Measurements from ENCODE around the gene NRXN3. TPM values are rescaled to one million over a fixed set of nuclear protein-coding genes. Genes with fewer than 3 reads are reported as not detected.

The NRXN3 gene
- total RNA-seq, 1 experiment from 2014 or later = not detected

GRCh38 chr14:78605897-78606500 is 435.8 kb downstream of the NRXN3 start:
- no peak overlapping the region for H3K27ac ChIP-seq
- ChIA-PET CTCF (no interaction called here), POLR2A (ENCODE audit: unreplicated experiment) (no interaction called here)
- H3K79me2 ChIP-seq (ENCODE audit: low read depth) = no peaks in the 10 kb centered on the region
- TF ChIP-seq, protein P1, sequence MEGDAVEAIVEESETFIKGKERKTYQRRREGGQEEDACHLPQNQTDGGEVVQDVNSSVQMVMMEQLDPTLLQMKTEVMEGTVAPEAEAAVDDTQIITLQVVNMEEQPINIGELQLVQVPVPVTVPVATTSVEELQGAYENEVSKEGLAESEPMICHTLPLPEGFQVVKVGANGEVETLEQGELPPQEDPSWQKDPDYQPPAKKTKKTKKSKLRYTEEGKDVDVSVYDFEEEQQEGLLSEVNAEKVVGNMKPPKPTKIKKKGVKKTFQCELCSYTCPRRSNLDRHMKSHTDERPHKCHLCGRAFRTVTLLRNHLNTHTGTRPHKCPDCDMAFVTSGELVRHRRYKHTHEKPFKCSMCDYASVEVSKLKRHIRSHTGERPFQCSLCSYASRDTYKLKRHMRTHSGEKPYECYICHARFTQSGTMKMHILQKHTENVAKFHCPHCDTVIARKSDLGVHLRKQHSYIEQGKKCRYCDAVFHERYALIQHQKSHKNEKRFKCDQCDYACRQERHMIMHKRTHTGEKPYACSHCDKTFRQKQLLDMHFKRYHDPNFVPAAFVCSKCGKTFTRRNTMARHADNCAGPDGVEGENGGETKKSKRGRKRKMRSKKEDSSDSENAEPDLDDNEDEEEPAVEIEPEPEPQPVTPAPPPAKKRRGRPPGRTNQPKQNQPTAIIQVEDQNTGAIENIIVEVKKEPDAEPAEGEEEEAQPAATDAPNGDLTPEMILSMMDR (conservative IDR thresholded peaks at IDR 0.05) = no peak
- no peak for TF ChIP-seq EZH2 (IDR thresholded peaks at IDR 0.05; ENCODE audit: low read depth)
- no peaks in the 10 kb centered on the region for H3K9me3 ChIP-seq (ENCODE audit: insufficient read depth, low read depth)
- no peaks in the 10 kb centered on the region for H3K27me3 ChIP-seq (ENCODE audit: insufficient read depth, low read depth)
- BruUV-seq (replicated peaks) = no TSS peak
- no peaks in the 10 kb centered on the region for H3K36me3 ChIP-seq (ENCODE audit: low read depth)
- H3K4me3 ChIP-seq = no peak overlapping the region
- H3F3A ChIP-seq (ENCODE audit: insufficient read depth, low read depth) = no peaks in the 10 kb centered on the region
- H3K4me1 ChIP-seq (replicated peaks; ENCODE audit: insufficient read depth) = no peaks in the 10 kb centered on the region
- H3K9me2 ChIP-seq (ENCODE audit: insufficient read depth) = no peaks in the 10 kb centered on the region
- no peak overlapping the region for H2AFZ ChIP-seq
- no peak overlapping the region for H3K4me2 ChIP-seq
- intact Hi-C loops (cut with micrococcal nuclease; ENCODE audit: unreplicated experiment) = no loop called here
- no peak for DNase-seq
- H4K20me1 ChIP-seq (ENCODE audit: insufficient read depth) = no peaks in the 10 kb centered on the region

GRCh38 chr14:78608998-78609787 is 439.0 kb downstream of the NRXN3 start:
- H3K4me3 ChIP-seq = no peak overlapping the region
- no peak overlapping the region for H3K4me2 ChIP-seq
- H3K79me2 ChIP-seq (ENCODE audit: low read depth) = no peaks in the 10 kb centered on the region
- no peaks in the 10 kb centered on the region for H3K9me2 ChIP-seq (ENCODE audit: insufficient read depth)
- H3K27ac ChIP-seq = no peak overlapping the region
- no peaks in the 10 kb centered on the region for H3F3A ChIP-seq (ENCODE audit: insufficient read depth, low read depth)
- TF ChIP-seq, protein P1 (conservative IDR thresholded peaks at IDR 0.05) = no peak
- TF ChIP-seq EZH2 (IDR thresholded peaks at IDR 0.05; ENCODE audit: low read depth) = no peak
- ChIA-PET POLR2A (ENCODE audit: unreplicated experiment) (interaction anchor here (0.6 kb wide), 1 partner anchor 252 kb away, joined by 4 read pairs; no protein-coding TSS in a partner anchor), CTCF (no interaction called here)
- BruUV-seq (replicated peaks) = no TSS peak
- H2AFZ ChIP-seq = no peak overlapping the region
- H4K20me1 ChIP-seq (ENCODE audit: insufficient read depth) = no peaks in the 10 kb centered on the region
- no peaks in the 10 kb centered on the region for H3K4me1 ChIP-seq (replicated peaks; ENCODE audit: insufficient read depth)
- intact Hi-C loops (cut with micrococcal nuclease; ENCODE audit: unreplicated experiment) = no loop called here
- no peaks in the 10 kb centered on the region for H3K9me3 ChIP-seq (ENCODE audit: insufficient read depth, low read depth)
- no peaks in the 10 kb centered on the region for H3K36me3 ChIP-seq (ENCODE audit: low read depth)
- no peaks in the 10 kb centered on the region for H3K27me3 ChIP-seq (ENCODE audit: insufficient read depth, low read depth)
- no peak for DNase-seq

GRCh38 chr14:78610994-78611393 is 440.8 kb downstream of the NRXN3 start:
- intact Hi-C loops (cut with micrococcal nuclease; ENCODE audit: unreplicated experiment) = no loop called here
- H3K9me2 ChIP-seq (ENCODE audit: insufficient read depth) = no peaks in the 10 kb centered on the region
- no peak overlapping the region for H3K27ac ChIP-seq
- no peak overlapping the region for H3K4me2 ChIP-seq
- no peaks in the 10 kb centered on the region for H3K79me2 ChIP-seq (ENCODE audit: low read depth)
- no peak for DNase-seq
- CTCF ChIA-PET = no interaction called here
- H3K4me1 ChIP-seq (replicated peaks; ENCODE audit: insufficient read depth) = no peaks in the 10 kb centered on the region
- H3K9me3 ChIP-seq (ENCODE audit: insufficient read depth, low read depth) = no peaks in the 10 kb centered on the region
- POLR2A ChIA-PET (ENCODE audit: unreplicated experiment) = no interaction called here
- H3K36me3 ChIP-seq (ENCODE audit: low read depth) = no peaks in the 10 kb centered on the region
- no peak overlapping the region for H3K4me3 ChIP-seq
- no peaks in the 10 kb centered on the region for H3K27me3 ChIP-seq (ENCODE audit: insufficient read depth, low read depth)
- no TSS peak for BruUV-seq (replicated peaks)
- TF ChIP-seq, protein P1 (conservative IDR thresholded peaks at IDR 0.05) = no peak
- TF ChIP-seq EZH2 (IDR thresholded peaks at IDR 0.05; ENCODE audit: low read depth) = no peak
- no peak overlapping the region for H2AFZ ChIP-seq
- H3F3A ChIP-seq (ENCODE audit: insufficient read depth, low read depth) = no peaks in the 10 kb centered on the region
- H4K20me1 ChIP-seq (ENCODE audit: insufficient read depth) = no peaks in the 10 kb centered on the region

Data from PC-9 (cell line).